Progenitor cell of endocrine pancreas (in vitro differentiated cells): ENCODE measurements around the gene UVRAG. TPM values are rescaled to one million over a fixed set of nuclear protein-coding genes. Genes with fewer than 3 reads are reported as not detected.
"Not testable (repeated sequence)": the region's sequence is repeated elsewhere in the genome, so short reads cannot be mapped to it uniquely, and the experiment has no call there.

Experiments
- DNase-seq: peaks from one replicate; pipeline ENCODE4 v3.0.0; 2021; ENCODE audit warnings: low spot score; ENCODE audit not compliant: unreplicated experiment
- H3K27ac Mint-ChIP-seq: 2 replicates; pipeline ENCODE4 v1.8.0; 2021; ENCODE audit warnings: mild to moderate bottlenecking, moderate library complexity, mixed read lengths
- H3K27me3 Mint-ChIP-seq: 2 replicates; pipeline ENCODE4 v1.8.0; 2021; ENCODE audit warnings: mixed read lengths
- H3K36me3 Mint-ChIP-seq: 2 replicates; pipeline ENCODE4 v1.8.0; 2022; ENCODE audit warnings: mixed read lengths; ENCODE audit not compliant: insufficient read depth
- H3K4me1 Mint-ChIP-seq: 2 replicates; pipeline ENCODE4 v1.8.0; 2021; ENCODE audit warnings: low read depth, mixed read lengths
- H3K4me3 Mint-ChIP-seq: 2 replicates; pipeline ENCODE4 v1.8.0; 2021; ENCODE audit warnings: low read depth, mild to moderate bottlenecking, moderate library complexity, mixed read lengths
- H3K9me3 Mint-ChIP-seq: 2 replicates; pipeline ENCODE4 v1.8.0; 2021; ENCODE audit warnings: low read depth, mixed read lengths
- total RNA-seq: library from RNA; stranded (reverse); gene quantifications from 2 replicates; pipeline ENCODE4 v1.2.1, GENCODE V29; 2021
- TF ChIP-seq, protein P1 (sequence below): fragments of 200-600 bp; sonication (generic); IDR thresholded peaks from one replicate; pipeline ENCODE4 v1.5.0; 2021; ENCODE audit warnings: antibody characterized with exemption, mild to moderate bottlenecking; ENCODE audit not compliant: unreplicated experiment

The UVRAG gene
- total RNA-seq, 1 donor from 2014 or later = 25.7 TPM

DNA sequence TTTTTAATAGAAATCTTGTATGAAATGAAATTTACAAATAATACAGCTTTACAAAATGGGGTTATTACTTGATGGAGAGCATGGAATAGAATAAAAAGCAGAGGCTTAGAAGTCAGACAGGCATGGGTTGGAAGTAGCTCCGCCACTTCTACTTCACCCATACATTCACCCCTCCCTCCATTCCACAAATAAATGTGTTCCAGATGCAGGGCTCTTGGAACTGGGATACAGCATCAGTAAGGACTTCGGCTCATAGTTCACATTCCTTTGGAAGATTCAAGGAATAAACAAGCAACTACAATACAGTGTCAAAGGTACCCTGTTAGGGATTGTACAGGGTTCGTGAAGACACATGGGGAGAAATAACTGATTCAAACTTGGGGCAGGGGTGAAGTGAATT is 234.5 kb downstream of the UVRAG start:
- DNase-seq = no peak
- H3K4me3 Mint-ChIP-seq = no peak overlapping the region
- peaks cover 16% of the 10 kb centered on the region for H3K9me3 Mint-ChIP-seq
- no peaks in the 10 kb centered on the region for H3K27me3 Mint-ChIP-seq
- H3K4me1 Mint-ChIP-seq = peaks cover 26% of the 10 kb centered on the region
- TF ChIP-seq, protein P1, sequence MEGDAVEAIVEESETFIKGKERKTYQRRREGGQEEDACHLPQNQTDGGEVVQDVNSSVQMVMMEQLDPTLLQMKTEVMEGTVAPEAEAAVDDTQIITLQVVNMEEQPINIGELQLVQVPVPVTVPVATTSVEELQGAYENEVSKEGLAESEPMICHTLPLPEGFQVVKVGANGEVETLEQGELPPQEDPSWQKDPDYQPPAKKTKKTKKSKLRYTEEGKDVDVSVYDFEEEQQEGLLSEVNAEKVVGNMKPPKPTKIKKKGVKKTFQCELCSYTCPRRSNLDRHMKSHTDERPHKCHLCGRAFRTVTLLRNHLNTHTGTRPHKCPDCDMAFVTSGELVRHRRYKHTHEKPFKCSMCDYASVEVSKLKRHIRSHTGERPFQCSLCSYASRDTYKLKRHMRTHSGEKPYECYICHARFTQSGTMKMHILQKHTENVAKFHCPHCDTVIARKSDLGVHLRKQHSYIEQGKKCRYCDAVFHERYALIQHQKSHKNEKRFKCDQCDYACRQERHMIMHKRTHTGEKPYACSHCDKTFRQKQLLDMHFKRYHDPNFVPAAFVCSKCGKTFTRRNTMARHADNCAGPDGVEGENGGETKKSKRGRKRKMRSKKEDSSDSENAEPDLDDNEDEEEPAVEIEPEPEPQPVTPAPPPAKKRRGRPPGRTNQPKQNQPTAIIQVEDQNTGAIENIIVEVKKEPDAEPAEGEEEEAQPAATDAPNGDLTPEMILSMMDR = no peak
- no peak overlapping the region for H3K27ac Mint-ChIP-seq
- H3K36me3 Mint-ChIP-seq = peaks cover 39% of the 10 kb centered on the region

DNA sequence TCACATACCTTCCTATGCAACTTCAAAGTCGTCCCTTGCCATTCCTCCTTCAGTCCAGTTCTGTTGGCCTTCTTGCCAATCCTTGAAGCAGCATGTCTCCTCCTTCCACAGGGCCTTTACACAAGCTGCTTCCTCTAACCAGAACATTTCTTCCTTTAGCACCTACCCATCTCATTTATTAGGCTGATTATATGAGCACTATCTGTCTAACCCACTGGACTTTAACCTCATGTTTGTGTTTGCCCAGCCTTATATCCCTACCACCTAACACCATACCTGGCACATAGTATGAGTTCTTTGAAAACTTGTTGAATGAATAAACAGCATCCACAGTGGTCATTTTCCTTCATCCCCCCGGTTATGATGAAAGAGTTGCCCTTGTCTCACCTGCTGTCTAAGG is 236.9 kb downstream of the UVRAG start:
- H3K27me3 Mint-ChIP-seq = no peaks in the 10 kb centered on the region
- peaks cover 43% of the 10 kb centered on the region for H3K36me3 Mint-ChIP-seq
- no peak for DNase-seq
- peak overlapping the region; percentile 11 for H3K27ac Mint-ChIP-seq
- H3K4me1 Mint-ChIP-seq = peaks cover 7% of the 10 kb centered on the region
- peaks cover 16% of the 10 kb centered on the region for H3K9me3 Mint-ChIP-seq
- H3K4me3 Mint-ChIP-seq = no peak overlapping the region
- TF ChIP-seq, protein P1 = no peak

GRCh38 chr11:76054330-76054729 is 239.3 kb downstream of the UVRAG start:
- peaks cover 30% of the 10 kb centered on the region for H3K36me3 Mint-ChIP-seq
- H3K4me1 Mint-ChIP-seq = peaks cover 3% of the 10 kb centered on the region
- H3K27me3 Mint-ChIP-seq = no peaks in the 10 kb centered on the region
- no peak overlapping the region for H3K27ac Mint-ChIP-seq
- TF ChIP-seq, protein P1 = no peak
- no peak for DNase-seq
- H3K4me3 Mint-ChIP-seq = no peak overlapping the region
- H3K9me3 Mint-ChIP-seq = peaks cover 5% of the 10 kb centered on the region

- TF ChIP-seq, protein P1 = no peak
- H3K36me3 Mint-ChIP-seq = peaks cover 29% of the 10 kb centered on the region
- H3K4me3 Mint-ChIP-seq = no peak overlapping the region
- no peak overlapping the region for H3K27ac Mint-ChIP-seq
- no peaks in the 10 kb centered on the region for H3K9me3 Mint-ChIP-seq
- peaks cover 3% of the 10 kb centered on the region for H3K4me1 Mint-ChIP-seq
- no peak for DNase-seq
- H3K27me3 Mint-ChIP-seq = no peaks in the 10 kb centered on the region
Observed at GRCh38 chr11:76056876-76057275, 241.9 kb downstream of the UVRAG start.

DNA sequence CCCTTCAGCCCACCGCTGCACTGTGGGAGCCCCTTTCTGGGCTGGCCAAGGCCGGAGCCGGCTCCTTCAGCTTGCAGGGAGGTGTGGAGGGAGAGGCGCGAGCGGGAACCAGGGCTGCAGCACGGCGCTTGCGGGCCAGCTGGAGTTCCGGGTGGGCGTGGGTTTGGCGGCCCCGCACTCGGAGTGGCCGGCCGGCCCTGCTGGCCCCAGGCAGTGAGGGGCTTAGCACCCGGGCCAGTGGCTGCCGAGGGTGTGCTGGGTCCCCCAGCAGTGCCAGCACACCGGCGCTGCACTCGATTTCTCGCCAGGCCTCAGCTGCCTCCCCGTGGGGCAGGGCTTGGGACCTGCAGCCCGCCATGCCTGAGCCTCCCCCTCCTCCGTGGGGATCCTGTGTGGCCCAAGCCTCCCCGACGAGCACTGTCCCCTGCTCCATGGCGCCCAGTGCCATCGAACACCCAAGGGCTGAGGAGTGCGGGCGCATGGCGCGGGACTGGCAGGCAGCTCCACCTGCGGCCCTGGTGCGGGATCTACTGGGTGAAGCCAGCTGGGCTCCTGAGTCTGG is 245.5 kb downstream of the UVRAG start:
- not testable (repeated sequence) for H3K9me3 Mint-ChIP-seq, H3K27ac Mint-ChIP-seq, H3K4me3 Mint-ChIP-seq, H3K4me1 Mint-ChIP-seq, H3K27me3 Mint-ChIP-seq, DNase-seq
- H3K36me3 Mint-ChIP-seq = peaks cover 15% of the 10 kb centered on the region

DNA sequence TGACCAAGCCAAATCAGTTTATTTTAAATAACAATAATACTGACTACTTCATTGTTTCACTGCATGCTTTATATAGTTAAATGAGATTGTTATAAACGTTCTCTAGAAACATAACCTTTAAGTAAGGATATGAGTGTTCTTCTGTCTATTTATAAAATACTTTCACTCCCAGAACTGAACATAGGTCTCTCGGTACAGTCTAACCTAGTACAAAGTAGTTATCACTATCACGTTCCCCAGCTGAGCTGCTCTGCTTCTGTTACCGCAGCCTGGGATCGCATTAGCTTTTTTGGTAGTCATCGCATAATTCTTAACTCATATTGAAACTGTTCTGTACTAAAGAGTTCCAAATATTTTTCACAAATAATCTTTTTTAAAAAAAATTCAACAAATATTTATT is 247.7 kb downstream of the UVRAG start:
- Mint-ChIP-seq H3K9me3 (no peaks in the 10 kb centered on the region), H3K27ac (no peak overlapping the region), H3K36me3 (peaks cover 21% of the 10 kb centered on the region), H3K4me1 (no peaks in the 10 kb centered on the region), H3K27me3 (no peaks in the 10 kb centered on the region), H3K4me3 (no peak overlapping the region)
- TF ChIP-seq, protein P1 = no peak
- DNase-seq = no peak
